GM13977 (cell line): ENCODE results near the gene WWOX.

Experiments used
- DNase-seq: peaks from one replicate; pipeline ENCODE4 v3.0.0; 2012; ENCODE audit warnings: low spot score
- CTCF ChIP-seq: IDR thresholded peaks from 2 replicates; pipeline ENCODE4 v1.5.1; 2012; ENCODE audit warnings: mild to moderate bottlenecking, control low read depth; ENCODE audit not compliant: insufficient read depth; ENCODE audit errors: extremely low read depth, missing control alignments
- in situ Hi-C: fragments of 300-500 bp; cut with MboI; formaldehyde crosslinking; loops from one replicate; pipeline ENCODE4 v1.12.0; 2022; ENCODE audit warnings: low sequenced_read_pairs, low pct_unique_long_range_greater_than_20kb, mixed read lengths, inconsistent platforms; ENCODE audit not compliant: unreplicated experiment

WWOX gene

DNA sequence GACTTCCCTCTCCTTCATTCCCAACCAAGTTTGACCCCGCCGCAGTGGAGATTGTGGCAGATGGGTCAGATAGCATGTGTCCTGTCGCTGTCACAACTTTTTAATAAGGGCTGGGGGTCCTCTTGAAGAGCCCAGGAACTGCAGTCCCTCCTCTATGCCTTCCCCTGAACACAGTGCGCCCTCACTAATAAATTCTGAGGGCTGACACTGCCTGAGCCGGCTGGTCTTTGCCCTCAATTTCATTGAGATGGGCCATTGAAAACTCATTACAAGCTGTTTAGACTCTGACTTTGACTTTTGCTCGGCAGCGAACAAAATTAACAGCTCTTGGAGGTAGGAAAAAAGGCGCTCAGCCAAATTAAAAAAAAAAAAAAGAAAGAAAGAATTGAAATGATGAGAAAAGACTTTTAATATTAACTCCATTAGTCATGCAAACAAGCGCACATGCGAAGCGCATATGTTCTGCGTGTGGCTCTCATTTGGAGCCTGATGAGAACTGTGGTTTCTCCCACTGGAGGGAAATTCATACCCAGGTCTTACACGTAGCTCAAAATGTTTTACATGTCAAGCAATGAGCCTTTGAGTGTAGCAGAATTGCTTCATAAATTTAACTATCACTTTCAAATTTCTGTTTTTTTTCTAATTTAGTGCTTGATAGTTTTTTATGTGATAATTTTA, 704.7 kb downstream of the WWOX start:
- in situ Hi-C loops = no loop called here
- no peak for DNase-seq
- no peak for TF ChIP-seq CTCF

DNA sequence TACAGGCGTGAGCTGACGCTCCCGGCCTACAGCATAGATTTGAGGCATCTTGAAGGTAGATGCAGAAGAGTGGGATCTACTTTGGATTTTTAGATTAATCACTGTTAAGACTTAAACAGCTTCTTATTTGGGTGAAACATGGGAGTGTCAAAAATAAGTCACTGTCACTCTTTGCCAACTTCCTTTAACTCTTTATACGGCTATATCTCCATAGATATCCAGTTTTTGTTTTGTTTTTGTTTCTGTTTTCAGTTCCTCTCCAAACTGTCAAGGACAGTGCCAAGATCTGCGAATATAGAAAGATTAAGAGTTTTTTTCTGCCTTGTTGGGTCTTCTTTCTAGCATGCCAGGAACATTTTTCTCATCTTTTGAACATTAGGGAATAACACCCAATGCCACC, 706.1 kb downstream of the WWOX start:
- no peak for TF ChIP-seq CTCF
- no peak for DNase-seq
- in situ Hi-C loops = no loop called here

DNA sequence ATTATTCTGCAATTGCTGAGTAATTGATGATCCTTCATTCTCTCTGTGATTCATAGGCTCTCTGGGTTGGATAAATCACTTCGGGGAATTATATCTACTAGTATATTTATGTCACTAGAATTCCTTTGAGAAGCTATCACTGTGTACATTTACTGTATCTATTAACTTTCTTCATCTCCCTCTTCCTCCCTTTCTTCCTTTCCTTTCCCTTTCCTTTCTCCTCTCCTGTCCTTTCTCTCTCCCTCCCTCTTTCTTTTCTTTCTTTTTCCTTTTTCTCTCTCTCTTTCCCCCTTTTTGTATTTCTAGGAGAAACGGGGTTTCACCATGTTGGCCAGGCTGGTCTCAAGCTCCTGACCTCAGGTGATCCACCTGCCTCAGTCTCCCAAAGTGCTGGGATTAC, 711.8 kb downstream of the WWOX start:
- no peak for DNase-seq
- TF ChIP-seq CTCF = no peak
- in situ Hi-C loops = no loop called here

DNA sequence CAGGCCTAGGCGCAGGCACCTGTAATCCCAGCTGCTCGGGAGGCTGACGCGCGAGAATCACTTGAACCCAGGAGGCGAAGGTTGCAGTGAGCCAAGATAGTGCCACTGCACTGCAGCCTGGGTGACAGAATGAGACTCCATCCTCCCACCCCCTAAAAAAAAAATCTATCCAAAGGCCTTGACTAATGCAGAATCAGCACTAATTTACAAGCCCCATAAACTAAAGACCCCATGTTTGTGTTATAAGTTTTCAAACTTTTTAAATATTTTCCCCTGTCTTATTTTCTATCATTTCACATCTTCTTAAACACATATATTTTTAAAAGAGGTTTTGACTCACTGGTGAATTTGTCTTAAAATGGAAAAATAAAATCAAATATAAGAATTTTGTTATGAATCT, 713.1 kb downstream of the WWOX start:
- TF ChIP-seq CTCF = no peak
- no peak for DNase-seq
- in situ Hi-C loops = no loop called here

GRCh38 chr16:78813661-78814311, 714.3 kb downstream of the WWOX start:
- DNase-seq = no peak
- TF ChIP-seq CTCF = no peak
- in situ Hi-C loops = no loop called here

DNA sequence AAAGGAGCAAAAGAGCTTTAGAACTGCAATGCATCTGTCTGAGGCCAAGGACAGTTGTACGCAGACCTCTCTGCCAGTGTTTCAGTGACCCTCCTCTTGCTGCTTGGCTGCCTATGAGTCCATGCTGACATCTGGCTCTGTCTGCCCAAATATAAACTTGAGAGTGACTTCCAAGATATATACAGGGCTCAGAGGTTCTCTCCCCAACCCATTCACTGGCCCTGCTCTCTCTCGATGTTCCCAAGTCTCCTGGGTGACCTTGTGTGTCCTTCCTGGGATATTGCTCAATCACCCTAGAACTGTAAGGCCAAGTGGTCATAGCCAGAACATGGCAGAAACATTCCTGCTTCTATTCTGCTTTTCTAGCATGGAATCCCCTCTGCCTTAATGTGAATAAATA, 716.3 kb downstream of the WWOX start:
- no peak for TF ChIP-seq CTCF
- DNase-seq = no peak
- in situ Hi-C loops = no loop called here
